ENCODE results near the gene AGAP3.

The AGAP3 gene

GRCh38 chr7:151193203-151193978 lies 107.1 kb downstream of the AGAP3 start:
- TF ChIP-seq CTCF (conservative IDR thresholded peaks at IDR 0.05) (no peak), ZFX (IDR thresholded peaks at IDR 0.05) (no peak)
- no peak overlapping the region for H3K27ac ChIP-seq

All from C4-2B (cell line).